Measurements from ENCODE around the gene WDR64.

- TF ChIP-seq CTCF (conservative IDR thresholded peaks at IDR 0.05; ENCODE audit: low read depth in 2 of 2) (no peak), ZNF331 (CRISPR knock-in tag; IDR thresholded peaks at IDR 0.05; ENCODE audit: low read depth) (no peak), POLR2AphosphoS5 (IDR thresholded peaks at IDR 0.05; ENCODE audit: low read depth) (no peak), CREB1 (CRISPR knock-in tag; IDR thresholded peaks at IDR 0.05; ENCODE audit: low read depth) (no peak), ETS1 (IDR thresholded peaks at IDR 0.05) (no peak), EZH2 (IDR thresholded peaks at IDR 0.05; ENCODE audit: low read depth, unreplicated experiment) (no peak), REST (IDR thresholded peaks at IDR 0.05; ENCODE audit: unreplicated experiment) (no peak), EZH2phosphoT487 (IDR thresholded peaks at IDR 0.05; ENCODE audit: unreplicated experiment) (no peak), JUNB (IDR thresholded peaks at IDR 0.05; ENCODE audit: unreplicated experiment) (no peak), NANOG (IDR thresholded peaks at IDR 0.05; ENCODE audit: borderline replicate concordance) (no peak), ZNF114 (CRISPR knock-in tag; IDR thresholded peaks at IDR 0.05) (no peak), ZNF462 (CRISPR knock-in tag; IDR thresholded peaks at IDR 0.05) (no peak), STAT1 (IDR thresholded peaks at IDR 0.05; ENCODE audit: unreplicated experiment) (no peak)
Measured at GRCh38 chr1:241799416-241799815, 147.3 kb downstream of the WDR64 start.
